Activated T-helper 1 cell treated with anti-CD3 and anti-CD28 coated beads, Interleukin-2, amount 50 U/mL, for 16 hours (primary cell): ENCODE measurements around the gene STX4.
A peak's percentile ranks its signal among the peaks of the same experiment; 100 is the strongest.

Experiments used
- DNase-seq, 2 donors: peaks; one replicate each; pipeline ENCODE4 v3.0.0-alpha.2; 2020; ENCODE audit warnings: low read depth in 1 of 2, low spot score in 1 of 2

The STX4 gene

DNA sequence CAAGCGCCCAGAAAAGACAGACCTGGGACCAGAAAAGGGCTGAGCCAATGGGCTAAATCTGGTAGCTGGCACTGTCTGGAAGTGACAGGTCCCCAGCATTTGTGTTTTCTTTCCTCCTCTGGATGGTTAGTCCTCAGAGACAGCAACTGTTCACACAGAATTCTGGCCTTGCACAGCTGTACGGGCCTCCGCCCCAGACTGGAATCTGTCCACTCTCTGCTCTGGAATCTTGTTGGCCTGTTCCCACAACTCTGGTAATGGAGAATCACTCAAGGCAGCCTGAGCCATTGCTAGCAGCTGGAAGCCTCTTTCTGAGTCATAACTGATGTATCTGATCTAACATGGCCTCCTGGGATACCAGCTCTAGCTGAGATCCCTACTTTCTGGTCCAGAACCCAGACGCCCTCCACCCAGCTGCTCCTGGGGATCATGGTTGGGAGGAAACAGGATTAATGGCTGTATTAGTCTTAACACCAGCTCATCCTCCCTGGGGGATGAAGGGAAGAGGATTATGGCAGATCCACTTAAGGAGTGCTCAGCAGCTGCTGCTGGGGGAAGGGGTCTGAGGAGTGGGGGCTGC lies 31.6 kb downstream of the STX4 start:
- no peak for DNase-seq

DNA sequence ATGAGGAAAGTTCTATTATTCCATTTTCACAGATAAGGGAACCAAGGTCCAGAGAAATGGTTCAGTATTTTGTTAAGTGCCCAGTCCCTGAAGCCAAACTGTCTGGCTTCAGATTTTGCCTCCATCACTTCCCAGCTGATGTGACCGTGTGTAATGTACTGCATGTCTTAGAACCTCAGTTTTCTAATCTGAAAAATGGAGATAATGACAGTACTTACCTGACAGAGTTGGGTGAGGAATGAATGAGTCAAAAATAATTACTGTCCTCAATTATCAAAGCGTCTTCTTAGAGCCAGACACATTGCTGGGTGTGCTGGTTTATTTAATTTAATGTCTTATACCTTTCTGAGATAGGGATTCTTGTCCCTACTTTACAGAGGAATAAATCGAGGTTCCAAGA lies 34.0 kb downstream of the STX4 start:
- DNase-seq: no peak

DNA sequence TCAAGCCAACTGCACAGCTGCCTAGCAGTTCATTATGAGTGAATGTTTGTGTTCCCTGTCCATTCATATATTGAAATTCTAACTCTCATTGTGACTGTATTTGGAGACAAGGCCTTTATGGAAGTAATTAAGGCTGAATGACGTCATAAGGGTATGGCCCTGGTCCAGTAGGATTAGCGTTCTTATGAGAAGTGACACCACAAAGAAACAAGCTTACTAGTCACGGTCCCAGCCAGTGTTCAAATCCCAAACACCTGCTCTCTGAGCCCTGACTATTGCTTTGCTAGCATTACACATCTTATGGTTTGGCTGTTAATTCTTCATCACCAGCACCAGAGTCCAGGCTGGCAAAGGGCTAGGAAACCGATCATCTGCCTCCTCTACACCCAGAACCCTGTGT lies 38.5 kb downstream of the STX4 start:
- no peak for DNase-seq

DNA sequence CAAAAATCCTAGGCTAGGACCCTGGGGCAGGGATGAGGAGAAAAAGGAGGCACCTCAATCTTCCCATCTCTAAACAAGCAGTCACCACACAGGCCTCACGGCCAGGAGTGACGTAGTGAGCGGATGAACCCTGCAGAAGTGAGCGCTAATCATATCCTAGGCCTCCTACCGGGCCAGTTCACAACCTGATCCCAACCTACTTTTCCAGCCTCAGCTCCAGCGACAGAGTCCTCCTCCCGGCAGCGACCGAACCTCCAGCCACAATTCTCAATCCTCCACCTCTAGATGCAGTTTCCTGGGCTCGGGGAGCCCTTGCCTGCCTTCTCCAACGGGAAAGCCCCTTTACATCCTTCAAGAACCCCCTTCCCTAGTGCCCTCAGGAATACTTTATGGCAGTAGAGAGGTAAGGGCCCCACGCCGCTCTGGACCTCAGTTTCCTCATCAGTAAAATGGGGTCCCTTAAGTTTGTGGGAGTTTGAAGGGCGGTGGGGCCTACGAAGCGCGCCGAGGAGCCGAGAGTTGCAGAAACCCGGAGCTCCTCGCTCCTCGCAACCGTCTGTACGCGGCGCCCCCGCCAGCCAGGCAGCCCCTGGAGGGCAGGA lies 39.3 kb downstream of the STX4 start:
- no peak for DNase-seq

DNA sequence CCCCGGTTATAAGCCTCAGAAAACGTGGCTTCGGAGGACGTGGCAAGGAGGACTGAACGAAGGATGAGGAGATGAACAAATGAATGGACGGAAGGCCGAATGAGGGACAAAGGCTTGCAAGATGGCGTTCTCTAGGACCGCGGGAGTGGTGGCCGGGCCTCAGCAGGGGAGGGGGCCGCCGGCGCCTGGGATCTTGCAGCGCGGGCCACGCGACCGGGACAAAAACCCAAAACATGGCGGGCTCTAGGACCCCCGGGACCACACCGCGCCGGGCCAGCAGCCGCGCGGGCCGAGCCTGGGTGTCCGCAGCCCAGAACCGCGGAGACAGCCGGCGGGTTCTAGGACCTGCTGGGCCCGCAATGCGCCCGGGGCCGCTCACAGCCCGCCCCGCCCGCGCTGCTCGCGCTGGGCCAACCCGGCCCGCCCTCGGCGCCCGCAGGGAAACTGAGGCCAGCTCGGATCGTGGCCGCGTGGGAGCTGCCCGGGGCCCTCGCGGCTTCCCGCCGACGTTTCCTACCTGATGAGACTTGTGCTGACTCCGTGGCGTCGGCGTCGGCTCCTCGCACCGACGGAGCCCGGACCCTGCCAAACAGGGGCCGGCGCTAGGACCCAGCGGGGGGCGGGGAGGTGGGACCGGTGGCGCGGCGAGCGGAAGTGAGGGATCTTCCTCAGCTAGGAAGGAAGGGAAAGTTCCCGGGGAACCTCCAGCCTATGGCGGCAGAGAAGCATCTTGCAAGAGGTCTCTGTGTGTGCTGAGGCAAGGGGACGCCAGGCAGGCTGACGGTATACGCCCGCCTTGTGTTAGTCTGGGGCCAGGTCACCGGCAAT lies 40.0 kb downstream of the STX4 start:
- peak; percentile 75 to 77 for DNase-seq

DNA sequence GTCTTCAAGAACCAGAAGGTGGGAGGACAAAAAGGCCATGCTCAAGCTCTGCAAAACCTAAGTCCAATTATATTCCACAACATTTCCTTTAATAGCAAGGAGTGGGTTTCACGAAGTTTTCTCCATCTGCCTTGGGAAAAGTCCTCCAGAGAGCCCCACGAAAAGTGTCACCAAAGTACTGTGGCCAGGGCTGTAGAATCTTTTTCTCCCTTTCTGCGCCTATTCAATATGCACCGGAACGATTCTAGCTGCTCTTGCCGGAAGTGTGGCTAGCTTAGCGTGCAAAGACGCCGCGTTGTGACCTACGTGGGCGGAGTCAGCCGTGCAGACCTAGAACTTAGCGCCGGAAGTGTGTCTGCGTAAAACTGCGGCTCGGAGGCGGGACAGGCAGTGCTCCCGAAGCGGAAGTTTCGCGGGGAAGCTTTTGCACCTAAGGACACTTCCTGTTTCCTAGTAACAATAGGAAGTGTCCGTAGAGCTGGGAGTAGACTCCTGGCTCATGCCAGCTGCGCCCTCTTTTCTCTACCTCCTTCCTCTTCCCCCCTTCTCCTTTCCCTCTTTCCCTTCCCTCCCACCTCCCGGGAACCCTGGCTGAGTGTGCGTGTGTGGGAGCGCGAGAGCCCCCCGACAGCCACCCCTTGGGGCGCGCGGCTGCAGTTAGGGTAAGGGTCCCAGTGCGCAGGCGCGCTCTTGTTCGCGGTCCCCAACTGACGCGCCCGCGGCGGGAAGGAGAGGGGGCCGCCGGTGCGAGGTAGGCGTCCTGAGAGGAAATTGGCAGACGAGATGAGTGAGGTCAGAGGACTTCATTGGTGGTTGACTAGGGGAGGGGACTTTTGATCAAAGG lies 40.8 kb downstream of the STX4 start, which contains the start of the genes ZNF646 and ZNF668:
Gene ZNF646, plus strand, starts transcription at position 453 of the 844 bp plus-strand sequence. CDS start 1,903 bp downstream, outside the sequence.
Gene ZNF668, minus strand, starts transcription at position 271 of the 844 bp plus-strand sequence. CDS start 9,781 bp downstream, outside the sequence.
- peak; percentile 93 to 96 for DNase-seq

DNA sequence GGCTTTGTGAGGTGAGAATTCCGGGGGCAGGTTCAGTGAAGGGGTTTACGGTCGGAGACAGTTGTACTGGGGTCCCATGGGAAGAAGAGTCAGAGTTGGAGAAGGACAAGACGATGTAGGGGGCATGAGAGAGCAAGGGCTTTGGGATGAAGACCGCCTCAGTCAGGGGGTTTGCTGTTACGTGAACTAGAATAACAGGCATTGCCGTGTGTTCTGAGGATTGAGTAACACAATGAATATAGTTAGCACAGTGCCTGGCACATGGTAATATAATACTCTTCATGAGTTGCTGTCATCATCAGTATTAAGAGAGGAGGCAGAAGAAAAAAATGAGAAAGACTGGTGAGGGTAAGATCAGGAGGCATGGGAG lies 41.4 kb downstream of the STX4 start:
- DNase-seq: no peak

DNA sequence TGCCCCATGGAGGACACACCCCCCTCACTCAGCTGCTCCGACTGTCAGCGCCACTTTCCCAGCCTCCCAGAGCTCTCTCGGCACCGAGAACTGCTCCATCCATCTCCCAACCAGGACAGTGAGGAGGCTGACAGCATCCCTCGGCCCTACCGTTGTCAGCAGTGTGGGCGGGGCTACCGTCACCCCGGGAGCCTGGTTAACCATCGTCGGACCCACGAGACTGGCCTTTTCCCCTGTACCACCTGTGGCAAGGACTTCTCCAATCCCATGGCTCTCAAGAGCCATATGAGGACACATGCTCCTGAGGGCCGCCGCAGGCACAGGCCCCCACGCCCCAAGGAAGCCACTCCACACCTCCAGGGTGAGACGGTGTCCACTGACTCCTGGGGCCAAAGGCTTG lies 43.0 kb downstream of the STX4 start:
- no peak for DNase-seq

DNA sequence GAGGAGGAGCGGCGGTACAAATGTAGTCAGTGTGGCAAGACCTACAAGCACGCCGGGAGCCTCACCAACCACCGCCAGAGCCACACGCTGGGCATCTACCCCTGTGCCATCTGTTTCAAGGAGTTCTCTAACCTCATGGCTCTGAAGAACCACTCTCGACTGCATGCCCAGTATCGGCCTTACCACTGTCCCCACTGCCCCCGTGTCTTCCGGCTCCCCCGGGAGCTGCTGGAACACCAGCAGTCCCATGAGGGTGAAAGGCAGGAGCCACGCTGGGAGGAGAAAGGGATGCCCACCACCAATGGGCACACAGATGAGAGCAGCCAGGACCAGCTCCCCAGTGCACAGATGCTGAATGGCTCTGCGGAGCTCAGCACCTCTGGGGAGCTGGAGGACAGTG lies 43.7 kb downstream of the STX4 start:
- DNase-seq: no peak

DNA sequence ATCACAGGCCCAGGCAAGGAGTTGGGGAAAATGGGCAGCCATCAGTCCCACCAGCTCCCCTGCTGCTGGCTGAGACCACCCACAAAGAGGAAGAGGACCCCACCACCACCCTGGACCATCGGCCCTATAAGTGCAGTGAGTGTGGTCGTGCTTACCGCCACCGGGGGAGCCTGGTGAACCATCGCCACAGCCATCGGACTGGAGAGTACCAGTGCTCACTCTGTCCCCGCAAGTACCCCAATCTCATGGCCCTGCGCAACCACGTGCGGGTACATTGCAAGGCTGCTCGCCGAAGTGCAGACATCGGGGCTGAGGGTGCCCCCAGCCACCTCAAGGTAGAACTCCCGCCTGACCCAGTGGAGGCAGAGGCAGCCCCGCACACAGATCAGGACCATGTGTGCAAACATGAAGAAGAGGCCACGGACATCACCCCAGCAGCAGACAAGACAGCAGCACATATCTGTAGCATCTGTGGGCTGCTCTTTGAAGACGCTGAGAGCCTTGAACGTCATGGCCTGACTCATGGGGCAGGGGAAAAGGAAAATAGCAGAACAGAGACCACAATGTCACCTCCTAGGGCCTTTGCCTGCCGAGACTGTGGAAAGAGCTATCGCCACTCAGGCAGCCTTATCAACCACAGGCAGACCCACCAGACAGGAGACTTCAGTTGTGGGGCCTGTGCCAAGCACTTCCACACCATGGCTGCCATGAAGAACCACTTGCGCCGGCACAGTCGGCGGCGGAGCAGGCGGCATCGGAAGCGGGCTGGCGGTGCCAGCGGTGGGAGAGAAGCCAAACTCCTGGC lies 44.4 kb downstream of the STX4 start:
- DNase-seq: no peak

DNA sequence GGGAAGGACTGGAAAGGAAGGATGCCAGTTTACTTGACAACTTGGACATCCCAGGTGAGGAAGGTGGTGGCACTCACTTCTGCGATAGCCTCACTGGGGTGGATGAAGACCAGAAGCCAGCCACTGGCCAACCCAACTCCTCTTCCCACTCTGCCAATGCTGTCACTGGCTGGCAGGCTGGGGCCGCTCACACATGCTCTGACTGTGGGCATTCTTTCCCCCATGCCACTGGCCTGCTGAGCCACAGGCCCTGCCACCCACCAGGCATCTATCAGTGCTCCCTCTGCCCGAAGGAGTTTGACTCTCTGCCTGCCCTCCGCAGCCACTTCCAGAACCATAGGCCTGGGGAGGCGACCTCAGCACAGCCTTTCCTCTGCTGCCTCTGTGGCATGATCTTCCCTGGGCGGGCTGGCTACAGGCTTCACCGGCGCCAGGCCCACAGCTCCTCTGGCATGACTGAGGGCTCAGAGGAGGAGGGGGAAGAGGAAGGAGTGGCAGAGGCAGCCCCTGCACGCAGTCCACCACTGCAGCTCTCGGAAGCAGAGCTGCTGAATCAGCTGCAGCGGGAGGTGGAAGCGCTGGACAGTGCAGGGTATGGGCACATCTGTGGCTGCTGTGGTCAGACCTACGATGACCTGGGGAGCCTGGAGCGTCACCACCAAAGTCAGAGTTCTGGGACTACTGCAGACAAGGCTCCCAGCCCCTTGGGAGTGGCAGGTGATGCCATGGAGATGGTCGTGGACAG lies 45.4 kb downstream of the STX4 start:
- DNase-seq: no peak

DNA sequence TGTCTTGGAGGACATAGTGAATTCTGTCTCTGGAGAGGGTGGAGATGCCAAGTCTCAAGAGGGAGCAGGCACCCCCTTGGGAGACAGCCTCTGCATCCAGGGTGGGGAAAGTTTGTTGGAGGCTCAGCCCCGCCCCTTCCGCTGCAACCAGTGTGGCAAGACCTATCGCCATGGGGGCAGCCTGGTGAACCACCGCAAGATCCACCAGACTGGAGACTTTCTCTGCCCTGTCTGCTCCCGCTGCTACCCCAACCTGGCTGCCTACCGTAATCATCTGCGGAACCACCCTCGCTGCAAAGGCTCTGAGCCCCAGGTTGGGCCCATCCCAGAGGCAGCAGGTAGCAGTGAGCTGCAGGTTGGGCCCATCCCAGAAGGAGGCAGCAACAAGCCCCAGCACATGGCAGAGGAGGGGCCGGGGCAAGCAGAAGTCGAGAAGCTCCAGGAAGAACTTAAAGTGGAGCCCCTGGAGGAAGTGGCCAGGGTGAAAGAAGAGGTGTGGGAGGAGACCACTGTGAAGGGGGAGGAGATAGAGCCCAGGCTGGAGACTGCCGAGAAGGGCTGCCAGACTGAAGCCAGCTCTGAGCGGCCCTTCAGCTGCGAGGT lies 46.1 kb downstream of the STX4 start:
- DNase-seq: no peak

DNA sequence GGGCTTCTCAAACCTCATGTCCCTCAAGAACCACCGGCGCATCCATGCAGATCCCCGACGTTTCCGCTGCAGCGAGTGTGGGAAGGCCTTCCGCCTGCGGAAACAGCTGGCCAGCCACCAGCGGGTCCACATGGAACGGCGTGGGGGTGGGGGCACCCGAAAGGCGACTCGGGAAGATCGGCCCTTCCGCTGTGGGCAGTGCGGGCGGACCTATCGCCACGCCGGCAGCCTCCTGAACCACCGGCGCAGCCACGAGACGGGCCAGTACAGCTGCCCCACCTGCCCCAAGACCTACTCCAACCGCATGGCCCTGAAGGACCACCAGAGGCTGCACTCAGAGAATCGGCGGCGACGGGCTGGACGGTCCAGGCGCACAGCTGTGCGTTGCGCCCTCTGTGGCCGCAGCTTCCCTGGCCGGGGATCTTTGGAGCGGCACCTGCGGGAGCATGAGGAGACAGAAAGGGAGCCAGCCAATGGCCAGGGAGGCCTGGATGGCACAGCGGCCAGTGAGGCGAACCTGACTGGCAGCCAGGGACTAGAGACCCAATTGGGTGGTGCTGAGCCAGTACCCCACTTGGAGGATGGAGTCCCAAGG lies 46.8 kb downstream of the STX4 start:
- DNase-seq: no peak

DNA sequence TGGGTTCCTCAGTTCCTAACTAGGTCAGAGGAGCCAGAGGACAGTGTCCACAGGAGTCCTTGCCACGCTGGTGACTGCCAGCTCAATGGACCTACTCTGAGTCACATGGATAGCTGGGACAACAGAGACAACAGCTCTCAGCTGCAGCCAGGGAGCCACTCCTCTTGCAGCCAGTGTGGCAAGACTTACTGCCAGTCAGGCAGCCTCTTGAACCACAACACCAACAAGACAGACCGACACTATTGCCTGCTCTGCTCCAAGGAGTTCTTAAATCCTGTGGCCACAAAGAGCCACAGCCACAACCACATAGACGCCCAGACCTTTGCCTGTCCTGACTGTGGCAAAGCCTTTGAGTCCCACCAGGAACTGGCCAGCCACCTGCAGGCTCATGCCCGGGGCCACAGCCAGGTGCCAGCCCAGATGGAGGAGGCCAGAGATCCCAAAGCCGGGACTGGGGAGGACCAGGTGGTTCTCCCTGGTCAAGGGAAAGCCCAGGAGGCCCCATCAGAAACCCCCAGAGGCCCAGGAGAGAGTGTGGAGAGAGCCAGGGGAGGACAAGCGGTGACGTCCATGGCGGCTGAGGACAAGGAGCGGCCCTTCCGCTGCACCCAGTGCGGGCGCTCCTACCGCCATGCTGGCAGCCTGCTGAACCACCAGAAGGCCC lies 47.5 kb downstream of the STX4 start:
- DNase-seq: no peak

DNA sequence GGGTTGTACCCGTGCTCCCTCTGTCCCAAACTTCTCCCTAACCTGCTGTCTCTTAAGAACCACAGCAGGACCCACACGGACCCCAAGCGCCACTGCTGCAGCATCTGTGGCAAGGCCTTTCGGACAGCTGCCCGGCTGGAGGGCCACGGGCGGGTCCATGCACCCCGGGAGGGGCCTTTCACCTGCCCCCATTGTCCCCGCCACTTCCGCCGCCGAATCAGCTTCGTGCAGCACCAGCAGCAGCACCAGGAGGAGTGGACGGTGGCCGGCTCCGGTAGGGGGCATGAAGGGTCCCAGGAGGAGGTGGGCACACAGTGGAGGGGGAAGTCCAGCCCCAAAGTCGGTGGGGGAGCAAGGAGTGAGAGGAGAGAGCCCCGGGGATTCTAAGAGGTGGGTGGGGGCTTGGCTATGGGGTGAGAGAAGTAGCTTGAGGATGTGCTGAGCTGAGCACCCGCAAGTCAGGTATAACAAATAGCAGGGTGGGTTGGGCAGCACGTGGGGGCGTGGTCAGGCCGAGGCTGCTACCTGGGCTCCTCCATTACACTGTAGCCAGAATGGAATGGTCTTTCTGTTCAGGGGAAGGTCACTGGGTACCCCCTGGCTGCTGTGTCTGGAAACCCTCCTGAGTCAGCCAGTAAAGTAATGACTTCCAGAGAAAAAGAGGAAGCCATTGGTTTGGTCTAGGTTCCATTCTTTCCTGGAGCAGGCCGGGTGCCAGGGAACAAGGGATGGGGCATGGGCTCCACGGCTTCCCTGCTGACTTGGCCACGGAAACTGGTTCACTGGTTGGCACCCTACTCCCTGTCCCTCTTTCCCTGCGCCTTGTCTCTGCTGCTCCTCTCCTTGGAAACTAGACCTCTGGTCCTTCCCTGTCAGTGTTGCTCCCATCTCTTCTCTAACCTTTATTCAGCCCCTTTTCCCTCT lies 48.3 kb downstream of the STX4 start:
- no peak for DNase-seq

DNA sequence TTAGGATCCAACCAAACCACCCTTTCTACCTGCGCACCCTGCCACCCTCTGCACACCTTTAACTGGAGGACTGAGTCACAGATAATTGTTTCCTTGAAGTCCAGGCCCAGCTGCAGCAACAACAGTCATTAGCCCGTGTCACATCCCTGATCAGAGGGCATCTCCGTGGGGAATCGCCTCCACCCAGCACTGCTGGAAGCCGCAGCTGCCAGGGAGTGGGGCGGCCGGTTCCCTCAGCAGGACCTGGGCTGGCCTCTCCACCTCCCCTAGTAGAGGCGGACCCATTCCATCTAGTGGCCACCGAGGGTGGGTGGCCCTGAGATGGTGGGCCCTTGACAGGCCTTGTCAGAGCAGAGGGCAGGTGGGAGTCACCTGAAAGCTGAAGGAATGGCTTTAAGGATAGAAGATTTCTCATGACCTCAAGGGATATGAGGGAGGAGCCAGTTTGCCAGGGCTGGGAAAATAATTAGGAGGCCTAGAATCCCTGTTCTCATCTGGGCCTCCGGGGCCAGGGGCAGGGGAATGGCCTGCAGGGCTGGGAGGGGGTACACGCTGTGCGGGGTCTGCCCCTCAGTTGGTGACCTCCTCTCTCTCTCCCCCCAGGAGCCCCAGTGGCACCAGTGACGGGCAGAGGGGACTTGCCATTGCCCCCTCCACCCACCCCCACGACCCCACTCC lies 49.1 kb downstream of the STX4 start:
- no peak for DNase-seq

DNA sequence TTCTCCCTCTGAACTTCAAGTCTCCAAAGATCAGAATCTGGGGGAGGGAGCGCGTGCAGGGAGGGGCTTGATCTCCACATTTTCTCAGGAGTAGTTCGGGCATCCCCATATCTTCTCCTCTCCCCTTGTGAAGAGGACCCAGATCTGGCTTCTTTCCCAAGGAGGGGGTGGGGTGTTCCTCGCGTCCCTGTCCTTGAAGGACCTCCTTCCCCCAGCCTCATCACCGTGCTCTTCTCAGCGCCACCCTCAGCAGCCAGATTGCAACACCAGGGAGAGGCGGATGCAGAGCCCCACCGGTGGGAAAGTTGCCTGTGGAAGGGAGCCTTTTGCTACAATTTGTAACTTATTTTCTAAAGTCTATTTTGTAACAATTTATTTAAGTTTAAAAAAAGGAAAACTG lies 49.7 kb downstream of the STX4 start:
- DNase-seq: no peak
